Cardiac septum (tissue), 1 donor: ENCODE measurements around the gene CKMT1A. TPM values are rescaled to one million over a fixed set of nuclear protein-coding genes. Genes with fewer than 3 reads are reported as not detected.
"Not testable (repeated sequence)": the region's sequence is repeated elsewhere in the genome, so short reads cannot be mapped to it uniquely, and the experiment has no call there.

Experiments used
- DNase-seq: peaks from one replicate; pipeline ENCODE4 v3.0.0-alpha.2; 2020; ENCODE audit warnings: low spot score
- intact Hi-C: fragments of 100-400 bp; cut with DNase I; formaldehyde crosslinking; loops from one replicate; pipeline ENCODE4 v1.14.0; 2022
- long read RNA-seq: library from polyadenylated mRNA; unstranded; transcript quantifications from one replicate; pipeline ENCODE4 v2.0.0, GENCODE V29; 2021
- total RNA-seq: library from RNA; stranded (reverse); fragmentation: NEBNext Ultra II Directional; extraction: Animal tissue kit (Norgen Biotek cat#: 25700); gene quantifications from one replicate; pipeline ENCODE4 v1.2.1, GENCODE V29; 2021
- donor health status: DM: no; HTN: no; CAD: no.

CKMT1A gene
- total RNA-seq = 0.32 TPM
- long read RNA-seq = 0 reads

DNA sequence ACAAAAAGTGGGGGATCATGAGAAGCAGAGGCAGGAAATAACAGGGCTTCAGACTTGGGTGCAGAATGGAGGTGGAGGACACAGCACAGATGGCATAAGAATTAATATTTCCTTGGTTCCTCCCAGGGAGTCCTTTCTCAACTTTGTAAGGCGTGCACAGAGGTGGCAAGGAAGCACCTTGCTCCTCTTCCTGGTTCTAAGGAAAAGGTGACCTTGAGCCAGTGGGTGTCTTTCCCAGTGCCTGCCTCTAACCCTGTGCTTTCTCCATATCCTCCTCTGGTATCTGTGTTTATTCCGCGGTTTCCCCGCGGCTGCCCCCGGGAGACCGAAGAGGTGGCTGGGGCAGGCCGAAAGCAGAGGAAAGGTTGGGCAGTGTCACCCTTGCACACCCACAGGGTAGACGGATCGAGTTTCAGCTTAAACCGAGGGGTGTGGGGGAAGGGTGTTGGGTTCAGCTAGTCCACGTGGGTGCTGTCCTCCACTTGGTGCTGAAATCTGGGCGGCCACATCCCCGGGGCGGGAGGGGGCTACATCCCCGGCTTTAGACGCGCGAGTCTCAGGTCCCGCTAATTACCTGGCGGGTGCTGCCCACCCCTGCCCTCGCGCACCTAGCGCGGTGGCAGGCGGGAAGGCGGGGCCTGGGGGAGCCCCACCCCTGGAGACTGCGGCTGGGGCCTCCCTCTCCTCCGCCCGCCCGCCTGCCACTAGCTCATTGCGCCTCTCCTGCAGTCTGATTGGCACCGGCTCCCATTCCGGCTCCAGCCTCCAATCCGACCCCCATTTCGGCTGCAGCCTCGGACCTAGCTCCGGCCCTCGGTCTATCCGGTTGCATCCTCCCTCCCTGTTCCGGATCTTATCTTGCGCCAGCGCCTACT, at the start of gene CKMT1A:
TSS of gene CKMT1A (plus strand) at position 712 of the 875 bp plus-strand sequence. CDS start 192 bp downstream, outside the sequence.
- DNase-seq, intact Hi-C loops: not testable (repeated sequence)

GRCh38 chr15:43648649-43649429, 44.8 kb upstream of the CKMT1A start, which contains the start of gene CATSPER2:
TSS of gene CATSPER2 (minus strand) at chr15:43648844. CDS start at chr15:43648061, 783 bp downstream.
- DNase-seq = no peak
- intact Hi-C loops = no loop called here

DNA sequence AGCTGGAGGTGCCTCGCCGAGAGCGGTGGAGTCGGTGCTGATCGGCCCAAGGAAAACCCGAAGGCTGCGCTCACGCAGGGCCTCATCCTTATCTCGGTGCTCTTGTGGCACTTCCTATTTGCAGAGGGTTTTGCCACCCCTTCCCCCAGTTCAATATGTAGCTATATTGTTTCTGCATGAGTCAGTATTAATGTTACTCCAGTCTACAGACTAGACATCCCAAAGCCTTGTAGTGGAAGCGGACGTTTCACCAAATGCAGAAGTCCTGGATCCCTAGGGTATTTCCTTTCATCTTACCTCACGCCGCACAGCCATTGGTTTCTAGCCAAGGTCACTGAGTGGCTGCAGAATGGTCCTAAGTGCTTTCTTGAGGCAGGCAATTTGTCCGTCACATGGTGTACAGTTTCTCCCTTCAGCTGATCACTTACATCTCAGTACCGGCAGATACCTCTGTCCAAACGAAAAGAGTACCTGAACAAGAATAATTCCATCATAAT, 44.2 kb upstream of the CKMT1A start:
- intact Hi-C loops = not testable (repeated sequence)

DNA sequence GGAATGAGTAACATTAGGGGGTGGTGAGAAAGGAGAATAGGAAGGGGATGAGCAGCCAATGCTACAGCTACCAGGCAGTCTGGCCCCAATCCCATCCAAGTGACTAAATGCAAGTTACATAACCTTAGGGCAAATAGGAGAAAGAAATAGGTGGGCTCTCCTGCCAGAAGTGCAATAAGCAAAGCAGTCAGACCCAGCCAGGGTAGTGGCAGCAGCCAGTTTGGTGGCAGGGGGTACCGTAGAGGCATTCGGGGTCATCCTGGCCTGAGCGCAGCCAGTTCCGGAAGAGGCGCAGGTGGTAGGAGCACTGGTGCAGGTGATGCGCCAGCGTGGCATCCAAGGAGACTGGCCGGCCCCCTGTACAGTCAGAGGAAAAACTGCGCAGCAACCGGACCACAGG, 33.9 kb upstream of the CKMT1A start:
- intact Hi-C loops, DNase-seq: not testable (repeated sequence)

More for the DNA sequence above, 44.2 kb upstream of the CKMT1A start:
- DNase-seq = not testable (repeated sequence)

DNA sequence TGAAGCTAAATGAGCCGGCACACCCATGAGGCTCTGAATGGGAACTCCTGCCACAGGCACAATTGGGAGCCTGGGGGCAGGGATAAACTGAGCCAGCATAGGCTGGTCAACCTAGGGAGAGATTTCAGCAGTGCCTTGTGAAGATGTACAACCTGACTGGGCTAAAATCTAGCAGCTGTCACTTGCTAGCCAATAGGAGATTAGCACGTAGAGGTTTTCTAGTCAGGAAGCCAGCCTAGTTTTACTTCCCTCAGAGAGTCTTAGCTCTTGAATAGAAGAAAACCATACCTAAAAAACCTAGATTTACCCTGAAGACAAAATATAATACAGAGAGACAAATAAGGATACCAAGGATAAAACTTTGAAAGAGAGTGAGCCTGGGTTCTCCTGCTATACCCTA, 31.4 kb upstream of the CKMT1A start:
- intact Hi-C loops, DNase-seq: not testable (repeated sequence)

- DNase-seq, intact Hi-C loops: not testable (repeated sequence)
Measured at GRCh38 chr15:43663333-43663732, 30.3 kb upstream of the CKMT1A start.

- intact Hi-C loops, DNase-seq: not testable (repeated sequence)
Measured at GRCh38 chr15:43666177-43666576, 27.5 kb upstream of the CKMT1A start.

- DNase-seq, intact Hi-C loops: not testable (repeated sequence)
Measured at GRCh38 chr15:43674175-43674574, 19.5 kb upstream of the CKMT1A start.

DNA sequence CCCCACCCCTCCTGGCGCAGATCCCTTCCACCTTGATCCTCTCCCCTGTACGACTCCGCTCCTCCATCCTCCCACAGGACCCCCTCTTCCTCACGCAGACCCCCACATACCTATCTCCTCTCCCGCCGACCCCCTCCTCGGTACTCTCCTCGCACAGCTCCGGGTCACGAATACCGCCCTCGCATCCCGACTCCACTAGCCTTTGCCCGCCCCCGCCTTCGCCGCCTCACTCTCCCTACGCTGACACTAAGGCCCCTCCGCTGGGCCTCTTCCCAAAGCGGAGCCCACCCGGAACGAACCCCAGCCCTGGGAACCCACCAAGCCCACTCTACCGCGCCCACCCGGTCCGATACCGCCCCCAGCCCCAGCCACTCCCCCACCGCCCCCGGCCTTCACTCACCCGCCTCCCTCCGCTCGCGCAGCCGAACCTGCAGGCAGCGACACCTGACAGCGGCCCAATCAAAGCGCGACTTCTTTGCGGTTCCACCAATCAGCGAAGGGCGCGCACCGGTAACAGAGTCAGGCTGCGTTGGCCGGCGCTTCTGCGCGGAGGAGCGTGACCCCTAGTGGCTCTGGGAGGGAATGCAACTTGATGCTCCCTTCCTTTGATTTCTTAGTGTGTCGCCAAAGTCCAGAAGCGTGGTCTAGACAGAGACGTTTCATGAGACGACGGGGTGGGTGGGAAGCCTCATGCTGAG, 3.9 kb upstream of the CKMT1A start:
- intact Hi-C loops = not testable (repeated sequence)

GRCh38 chr15:43692679-43693078, 980 bp upstream of the CKMT1A start:
- DNase-seq, intact Hi-C loops: not testable (repeated sequence)

More for the DNA sequence above, 3.9 kb upstream of the CKMT1A start:
- not testable (repeated sequence) for DNase-seq

- DNase-seq = no peak
- intact Hi-C loops = no loop called here
Measured at GRCh38 chr15:43702174-43702573, 8.5 kb downstream of the CKMT1A start.

DNA sequence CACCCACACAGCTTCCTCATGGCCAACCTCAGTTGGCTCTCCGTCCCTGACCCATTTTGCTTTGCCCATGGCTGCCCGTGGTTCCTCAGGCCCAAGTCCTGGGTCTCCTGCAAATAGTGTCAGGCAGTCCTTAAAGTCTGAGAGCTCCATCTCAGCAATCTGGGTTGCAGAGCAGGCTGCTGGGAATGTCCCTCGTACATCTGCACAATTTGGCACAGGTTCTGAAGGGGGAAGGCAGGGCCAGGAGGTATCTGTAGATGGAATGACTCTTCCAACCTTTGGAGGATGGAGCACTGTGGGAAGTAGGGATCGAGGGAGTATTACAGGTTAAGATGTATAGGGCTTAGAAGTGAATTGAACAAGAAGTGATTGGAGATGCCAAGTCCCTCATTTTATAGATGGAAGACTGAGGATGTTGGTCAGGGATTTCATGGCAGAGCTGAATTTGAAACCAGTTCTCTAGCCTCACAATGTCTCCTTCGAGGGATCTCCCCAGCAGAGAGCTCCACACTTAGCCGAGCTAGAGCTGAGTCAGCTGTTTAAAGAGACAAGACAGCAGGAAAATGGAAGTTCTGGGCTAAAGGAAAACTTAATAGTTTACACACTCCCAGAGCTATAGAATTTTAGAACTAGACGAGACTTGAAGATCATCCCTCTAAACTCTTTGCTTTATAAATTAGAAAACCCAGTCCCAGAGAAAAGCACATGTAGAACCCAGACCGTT, 9.2 kb downstream of the CKMT1A start:
- DNase-seq = no peak
- intact Hi-C loops = no loop called here

DNA sequence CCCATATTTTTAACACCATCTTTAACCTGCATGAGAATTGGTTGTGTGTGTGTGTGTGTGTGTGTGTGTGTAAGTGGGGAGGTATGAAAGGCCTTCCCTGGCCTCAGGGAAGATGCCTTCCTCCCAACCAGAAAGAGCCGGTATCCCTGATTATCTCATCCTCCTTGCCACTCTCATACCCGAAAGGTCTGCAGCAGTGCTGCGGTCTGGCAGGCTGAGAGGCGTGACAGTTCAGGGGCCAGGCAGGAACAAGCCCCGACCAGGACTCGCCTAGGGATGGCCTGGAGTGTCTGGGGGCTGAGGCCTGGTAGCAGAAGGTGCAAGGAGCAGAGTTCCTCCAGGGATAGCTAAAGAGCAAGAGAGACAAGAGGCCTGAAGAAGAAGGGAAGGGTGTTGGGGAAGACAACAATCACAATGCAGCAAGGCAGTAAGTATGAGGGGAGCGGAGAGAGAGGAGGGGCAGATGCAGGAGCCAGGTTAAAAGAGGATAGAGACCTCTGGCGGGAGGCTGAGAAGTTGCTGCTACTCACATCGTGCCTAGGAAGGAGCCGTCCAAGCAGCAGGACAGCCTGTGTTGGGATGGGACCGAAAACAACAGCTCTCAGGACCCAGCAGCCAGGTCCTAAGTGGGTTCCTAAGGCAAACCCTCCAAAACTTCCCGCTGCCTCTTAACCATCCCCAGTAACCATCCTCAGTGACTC, 16.9 kb downstream of the CKMT1A start:
- DNase-seq, intact Hi-C loops: not testable (repeated sequence)

DNA sequence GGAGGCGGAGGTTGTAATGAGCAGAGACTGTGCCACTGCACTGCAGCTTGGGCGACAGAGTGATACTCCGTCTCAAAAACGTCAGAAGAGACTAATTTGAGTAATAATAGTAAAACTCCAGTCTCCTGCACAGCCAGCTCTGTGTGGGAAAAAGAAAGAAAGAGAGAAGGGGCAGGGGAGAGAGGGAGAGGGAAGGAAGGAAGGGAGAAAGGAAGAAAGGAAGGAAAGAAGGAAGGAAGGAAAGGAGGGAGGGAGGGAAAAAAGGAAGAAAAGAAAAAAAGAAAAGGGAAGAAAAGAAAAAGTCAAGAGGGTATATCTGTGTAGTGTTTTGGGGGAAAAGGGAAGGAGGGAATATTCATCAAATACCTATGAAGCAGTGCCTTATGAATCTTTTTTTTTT, 29.5 kb downstream of the CKMT1A start:
- DNase-seq = no peak
- intact Hi-C loops = no loop called here

DNA sequence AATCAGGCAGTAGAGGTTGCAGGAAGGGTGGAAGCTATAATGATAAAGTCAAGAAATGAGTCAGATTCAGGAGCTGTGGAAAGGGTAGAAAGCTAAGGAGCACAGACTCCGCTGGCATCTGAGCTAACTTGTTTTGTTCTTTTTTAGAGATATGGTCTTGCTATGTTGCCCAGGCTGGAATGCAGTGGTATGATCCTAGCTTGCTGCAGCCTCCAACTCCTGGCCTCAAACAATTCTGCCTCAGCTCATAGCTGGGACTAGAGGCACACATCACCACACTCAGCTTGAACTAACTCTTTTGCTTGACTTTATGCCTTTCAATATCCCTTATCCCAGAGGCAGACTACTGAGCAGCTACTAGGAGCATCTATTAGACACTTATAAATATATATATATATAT, 32.6 kb downstream of the CKMT1A start:
- DNase-seq, intact Hi-C loops: not testable (repeated sequence)

- intact Hi-C loops, DNase-seq: not testable (repeated sequence)
Measured at GRCh38 chr15:43728053-43728725, 34.5 kb downstream of the CKMT1A start.

GRCh38 chr15:43735416-43735815, 41.8 kb downstream of the CKMT1A start:
- intact Hi-C loops = no loop called here
- DNase-seq = no peak
